ENCODE measurements around the gene GMDS. TPM values are rescaled to one million over a fixed set of nuclear protein-coding genes. Genes with fewer than 3 reads are reported as not detected.

The GMDS gene
- total RNA-seq, 3 donors from 2014 or later (not counting 1 experiment from before 2014, with no cell fraction given) = 23.6 to 31.0 (median 26.4) TPM

GRCh38 chr6:2171728-2172127 lies 73.7 kb downstream of the GMDS start:
- DNase-seq (no peak), ATAC-seq (no peak)
- 55% methylated on average over 5 of the region's 5 CpGs for WGBS (ENCODE audit: insufficient coverage)
- Mint-ChIP-seq H3K27ac (no peak overlapping the region), H3K4me3 (no peak overlapping the region), H3K36me3 (no peaks in the 10 kb centered on the region), H3K9me3 (no peaks in the 10 kb centered on the region), H3K4me1 (peaks cover 5 to 22% of the 10 kb centered on the region in 2 donors), H3K27me3 (ENCODE audit: low read depth in 2 of 2) (no peaks in the 10 kb centered on the region)
- no peaks in the 10 kb centered on the region for H3K9me3 ChIP-seq (ENCODE audit: control insufficient read depth, insufficient read depth, low read length)
- no peaks in the 10 kb centered on the region for H3K4me1 ChIP-seq (ENCODE audit: control insufficient read depth, insufficient read depth, low read length)
- TF ChIP-seq CTCF (IDR thresholded peaks at IDR 0.05) = no peak
- H3K36me3 ChIP-seq (ENCODE audit: control insufficient read depth, insufficient read depth, low read length) = no peaks in the 10 kb centered on the region
- no peaks in the 10 kb centered on the region for H3K27me3 ChIP-seq (ENCODE audit: control insufficient read depth, insufficient read depth, low read length)
- H3K4me3 ChIP-seq (ENCODE audit: low read length) = no peak overlapping the region
- intact Hi-C loops (cut with micrococcal nuclease) = no loop called here
- no peak overlapping the region for H3K27ac ChIP-seq (ENCODE audit: low read length)

GRCh38 chr6:2168480-2168879 lies 76.9 kb downstream of the GMDS start:
- H3K9me3 Mint-ChIP-seq = no peaks in the 10 kb centered on the region
- no peak for ATAC-seq
- H3K36me3 ChIP-seq (ENCODE audit: control insufficient read depth, insufficient read depth, low read length) = no peaks in the 10 kb centered on the region
- no peak overlapping the region for H3K4me3 ChIP-seq (ENCODE audit: low read length)
- H3K4me1 ChIP-seq (ENCODE audit: control insufficient read depth, insufficient read depth, low read length) = no peaks in the 10 kb centered on the region
- no peak overlapping the region for H3K27ac Mint-ChIP-seq
- no peak for TF ChIP-seq CTCF (IDR thresholded peaks at IDR 0.05)
- DNase-seq = no peak
- H3K36me3 Mint-ChIP-seq = no peaks in the 10 kb centered on the region
- H3K27me3 ChIP-seq (ENCODE audit: control insufficient read depth, insufficient read depth, low read length) = no peaks in the 10 kb centered on the region
- no peaks in the 10 kb centered on the region for H3K9me3 ChIP-seq (ENCODE audit: control insufficient read depth, insufficient read depth, low read length)
- no peak overlapping the region for H3K4me3 Mint-ChIP-seq
- H3K27me3 Mint-ChIP-seq (ENCODE audit: low read depth in 2 of 2) = no peaks in the 10 kb centered on the region
- intact Hi-C loops (cut with micrococcal nuclease) = no loop called here
- H3K27ac ChIP-seq (ENCODE audit: low read length) = no peak overlapping the region
- peaks cover 12 to 15% of the 10 kb centered on the region in 2 donors for H3K4me1 Mint-ChIP-seq

DNA sequence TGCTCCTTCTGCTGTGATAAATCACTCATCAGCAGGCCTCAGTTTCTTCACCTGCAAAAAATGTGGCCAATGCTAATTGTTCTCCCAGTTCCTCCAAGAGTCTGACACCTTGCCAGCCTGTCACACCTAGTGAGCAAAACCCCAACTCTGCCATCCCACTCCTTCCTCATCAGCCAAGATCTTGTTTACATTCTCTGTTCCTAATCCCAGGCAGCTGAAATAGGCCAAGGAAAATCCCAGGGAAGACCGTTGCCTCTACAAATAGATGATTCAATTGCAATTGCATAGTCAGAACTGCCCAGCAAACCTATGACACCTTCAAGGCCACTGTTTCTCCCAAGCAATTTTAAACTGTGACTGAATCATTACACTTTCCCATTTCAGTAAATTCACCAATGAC lies 78.7 kb downstream of the GMDS start:
- Histone ChIP-seq H3K36me3 (ENCODE audit: control insufficient read depth, insufficient read depth, low read length) (no peaks in the 10 kb centered on the region), H3K9me3 (ENCODE audit: control insufficient read depth, insufficient read depth, low read length) (no peaks in the 10 kb centered on the region), H3K27me3 (ENCODE audit: control insufficient read depth, insufficient read depth, low read length) (no peaks in the 10 kb centered on the region), H3K4me1 (ENCODE audit: control insufficient read depth, insufficient read depth, low read length) (no peaks in the 10 kb centered on the region), H3K4me3 (ENCODE audit: low read length) (no peak overlapping the region), H3K27ac (ENCODE audit: low read length) (no peak overlapping the region)
- H3K9me3 Mint-ChIP-seq = no peaks in the 10 kb centered on the region
- no peaks in the 10 kb centered on the region for H3K36me3 Mint-ChIP-seq
- DNase-seq (no peak), ATAC-seq (no peak)
- no peak for TF ChIP-seq CTCF (IDR thresholded peaks at IDR 0.05)
- no peaks in the 10 kb centered on the region for H3K27me3 Mint-ChIP-seq (ENCODE audit: low read depth in 2 of 2)
- WGBS (ENCODE audit: insufficient coverage) = 86% methylated on average over 1 of the region's 1 CpG
- H3K27ac Mint-ChIP-seq = no peak overlapping the region
- no peak overlapping the region for H3K4me3 Mint-ChIP-seq
- intact Hi-C loops (cut with micrococcal nuclease) = no loop called here
- peaks cover 19 to 20% of the 10 kb centered on the region in 2 donors for H3K4me1 Mint-ChIP-seq

GRCh38 chr6:2165286-2165685 lies 80.1 kb downstream of the GMDS start:
- no peak for ATAC-seq
- WGBS (ENCODE audit: insufficient coverage) = 92% methylated on average over 1 of the region's 1 CpG
- no peaks in the 10 kb centered on the region for H3K9me3 ChIP-seq (ENCODE audit: control insufficient read depth, insufficient read depth, low read length)
- H3K4me1 ChIP-seq (ENCODE audit: control insufficient read depth, insufficient read depth, low read length) = no peaks in the 10 kb centered on the region
- no peak overlapping the region for H3K27ac Mint-ChIP-seq
- H3K27me3 ChIP-seq (ENCODE audit: control insufficient read depth, insufficient read depth, low read length) = no peaks in the 10 kb centered on the region
- no peak overlapping the region for H3K27ac ChIP-seq (ENCODE audit: low read length)
- peaks cover 21 to 24% of the 10 kb centered on the region in 2 donors for H3K4me1 Mint-ChIP-seq
- H3K27me3 Mint-ChIP-seq (ENCODE audit: low read depth in 2 of 2) = no peaks in the 10 kb centered on the region
- no peaks in the 10 kb centered on the region for H3K9me3 Mint-ChIP-seq
- no peaks in the 10 kb centered on the region for H3K36me3 ChIP-seq (ENCODE audit: control insufficient read depth, insufficient read depth, low read length)
- no peak for DNase-seq
- no peak for TF ChIP-seq CTCF (IDR thresholded peaks at IDR 0.05)
- H3K4me3 Mint-ChIP-seq = no peak overlapping the region
- no peak overlapping the region for H3K4me3 ChIP-seq (ENCODE audit: low read length)
- intact Hi-C loops (cut with micrococcal nuclease) = no loop called here
- no peaks in the 10 kb centered on the region for H3K36me3 Mint-ChIP-seq
